Lung (tissue), 12 donors: Measurements from ENCODE around the gene CHN1. TPM values are rescaled to one million over a fixed set of nuclear protein-coding genes. Genes with fewer than 3 reads are reported as not detected.

ENCODE experiments used
- ATAC-seq: fragments of 200-7000 bp; cut with Tn5 transposase; one replicate; pipeline ENCODE4 v1.9.1; 2020; ENCODE audit warnings: moderate number of reproducible peaks; ENCODE audit not compliant: insufficient read depth, low FRiP score
- DNase-seq, 3 donors: peaks; one replicate each; pipeline ENCODE4 v3.0.0-alpha.2; 2013 to 2017
- H3K27ac ChIP-seq, 2 donors: one replicate each; pipeline ENCODE4 v1.5.1; 2013; ENCODE audit warnings: mild to moderate bottlenecking in 2 of 2, moderate library complexity in 2 of 2, control low read depth in 1 of 2, inconsistent platforms in 1 of 2, low read depth in 1 of 2, low read length in 1 of 2
- H3K27me3 ChIP-seq, 3 donors: one replicate each; pipeline ENCODE4 v1.5.1; 2013; ENCODE audit warnings: low read length in 2 of 3; ENCODE audit not compliant: control insufficient read depth in 3 of 3, insufficient read depth in 3 of 3
- H3K36me3 ChIP-seq, 4 donors: one replicate each; pipeline ENCODE4 v1.5.1; 2013; ENCODE audit warnings: low read length in 4 of 4, mild to moderate bottlenecking in 1 of 4, moderate library complexity in 1 of 4; ENCODE audit not compliant: control insufficient read depth in 4 of 4, insufficient read depth in 4 of 4
- H3K4me1 ChIP-seq, 5 donors: one replicate each; pipeline ENCODE4 v1.5.1; 2013; ENCODE audit warnings: low read length in 5 of 5, mild to moderate bottlenecking in 2 of 5, moderate library complexity in 1 of 5; ENCODE audit not compliant: control insufficient read depth in 5 of 5, insufficient read depth in 5 of 5
- H3K4me3 ChIP-seq: one replicate; pipeline ENCODE4 v1.5.1; 2013; ENCODE audit warnings: mild to moderate bottlenecking, control low read depth, moderate library complexity
- H3K9ac ChIP-seq, 2 donors: one replicate each; pipeline ENCODE4 v1.5.1; 2013; ENCODE audit warnings: low read length in 2 of 2, control low read depth in 1 of 2; ENCODE audit not compliant: insufficient read depth in 1 of 2
- H3K9me3 ChIP-seq, 4 donors: one replicate each; pipeline ENCODE4 v1.5.1; 2013; ENCODE audit warnings: low read length in 3 of 4, mild to moderate bottlenecking in 1 of 4, moderate library complexity in 1 of 4; ENCODE audit not compliant: control insufficient read depth in 4 of 4, insufficient read depth in 3 of 4
- WGBS, 2 donors: extraction: QIAGEN DNeasy Blood & Tissue Kit; methylation state at CpG; one replicate each; pipeline ENCODE4 v1.1.7; 2013; 5-methylcytosine and 5-hydroxymethylcytosine counted together
- polyA plus RNA-seq, 2 donors: library from polyadenylated mRNA; stranded (reverse); fragments of 200-250 nt; gene quantifications; one replicate each; pipeline ENCODE4 v1.2.1, GENCODE V29; 2013
- total RNA-seq, 2 donors: library from RNA; depleted of rRNA in 1 of 2; stranded (reverse); fragments of >200 nt in 1 of 2; gene quantifications; one replicate each; pipeline ENCODE4 v1.2.1, GENCODE V29; 2014 to 2021
- TF ChIP-seq, protein P1 (sequence below): IDR thresholded peaks from 2 replicates; pipeline ENCODE4 v1.5.1; 2012; ENCODE audit warnings: mild to moderate bottlenecking; ENCODE audit errors: control extremely low read depth, extremely low read depth
- donor health status: control.
- donor health status: control.
- donor health status: Bipolar disorder and iron deficiency.
- donor health status: healthy.
- donor health status: DM: yes; HTN: yes; CAD: no.

The CHN1 gene
- total and polyA plus RNA-seq, 4 donors: 6.8 to 80.9 (median 14.5) TPM

DNA sequence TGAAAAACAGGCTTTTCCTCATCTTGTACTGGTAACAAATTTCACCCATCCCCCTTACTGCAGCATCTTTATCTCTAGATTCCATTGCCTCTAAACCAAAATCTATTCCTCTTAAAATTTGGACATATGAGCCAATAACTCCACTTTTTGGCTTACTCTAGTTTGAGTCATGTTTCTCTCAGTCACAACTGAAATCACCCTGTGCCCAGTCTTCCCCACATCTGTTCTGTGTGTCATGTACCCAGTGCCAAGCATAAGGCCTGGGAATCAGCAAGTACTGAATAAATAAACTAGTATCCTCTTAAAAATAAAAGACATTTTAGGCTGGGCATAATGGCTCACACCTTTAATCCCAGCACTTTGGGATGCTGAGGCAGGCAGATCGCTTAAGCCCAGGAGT is 20.8 kb upstream of the CHN1 start:
- Histone ChIP-seq H3K4me1 (peaks cover 0 to 6% (median 0%) of the 10 kb centered on the region in 5 donors), H3K4me3 (no peak overlapping the region), H3K36me3 (no peaks in the 10 kb centered on the region), H3K9me3 (no peaks in the 10 kb centered on the region), H3K27me3 (no peaks in the 10 kb centered on the region), H3K9ac (no peak overlapping the region), H3K27ac (no peak overlapping the region)
- DNase-seq (no peak), ATAC-seq (no peak)
- 96 to 100% methylated on average over 1 of the region's 1 CpG for WGBS, 2 donors
- TF ChIP-seq, protein P1, sequence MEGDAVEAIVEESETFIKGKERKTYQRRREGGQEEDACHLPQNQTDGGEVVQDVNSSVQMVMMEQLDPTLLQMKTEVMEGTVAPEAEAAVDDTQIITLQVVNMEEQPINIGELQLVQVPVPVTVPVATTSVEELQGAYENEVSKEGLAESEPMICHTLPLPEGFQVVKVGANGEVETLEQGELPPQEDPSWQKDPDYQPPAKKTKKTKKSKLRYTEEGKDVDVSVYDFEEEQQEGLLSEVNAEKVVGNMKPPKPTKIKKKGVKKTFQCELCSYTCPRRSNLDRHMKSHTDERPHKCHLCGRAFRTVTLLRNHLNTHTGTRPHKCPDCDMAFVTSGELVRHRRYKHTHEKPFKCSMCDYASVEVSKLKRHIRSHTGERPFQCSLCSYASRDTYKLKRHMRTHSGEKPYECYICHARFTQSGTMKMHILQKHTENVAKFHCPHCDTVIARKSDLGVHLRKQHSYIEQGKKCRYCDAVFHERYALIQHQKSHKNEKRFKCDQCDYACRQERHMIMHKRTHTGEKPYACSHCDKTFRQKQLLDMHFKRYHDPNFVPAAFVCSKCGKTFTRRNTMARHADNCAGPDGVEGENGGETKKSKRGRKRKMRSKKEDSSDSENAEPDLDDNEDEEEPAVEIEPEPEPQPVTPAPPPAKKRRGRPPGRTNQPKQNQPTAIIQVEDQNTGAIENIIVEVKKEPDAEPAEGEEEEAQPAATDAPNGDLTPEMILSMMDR: no peak

DNA sequence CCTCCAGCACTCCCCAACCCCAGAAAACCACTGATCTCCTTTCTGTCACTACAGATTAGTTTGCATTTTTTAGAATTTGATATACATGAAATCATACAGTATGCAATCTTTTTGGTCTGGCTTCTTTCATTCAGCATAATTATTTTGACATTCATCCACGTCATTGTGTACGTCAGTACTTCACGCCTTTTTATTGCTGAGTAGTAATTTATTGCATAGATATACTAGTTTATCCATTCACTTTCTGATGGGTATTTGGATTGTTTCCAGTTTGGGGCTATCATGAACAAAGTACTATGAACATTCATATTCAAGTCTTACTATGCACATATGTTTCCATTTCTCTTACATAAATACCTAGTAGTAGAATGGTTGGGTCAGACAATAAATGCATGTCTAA is 20.1 kb upstream of the CHN1 start:
- H3K9ac ChIP-seq: no peak overlapping the region
- no peaks in the 10 kb centered on the region for H3K36me3 ChIP-seq
- H3K4me1 ChIP-seq: peaks cover 0 to 6% (median 0%) of the 10 kb centered on the region in 5 donors
- WGBS, 2 donors: 92 to 95% methylated on average over 3 of the region's 3 CpGs
- DNase-seq (no peak), ATAC-seq (no peak)
- no peak overlapping the region for H3K27ac ChIP-seq
- no peaks in the 10 kb centered on the region for H3K27me3 ChIP-seq
- H3K4me3 ChIP-seq: no peak overlapping the region
- TF ChIP-seq, protein P1: no peak
- H3K9me3 ChIP-seq: no peaks in the 10 kb centered on the region

DNA sequence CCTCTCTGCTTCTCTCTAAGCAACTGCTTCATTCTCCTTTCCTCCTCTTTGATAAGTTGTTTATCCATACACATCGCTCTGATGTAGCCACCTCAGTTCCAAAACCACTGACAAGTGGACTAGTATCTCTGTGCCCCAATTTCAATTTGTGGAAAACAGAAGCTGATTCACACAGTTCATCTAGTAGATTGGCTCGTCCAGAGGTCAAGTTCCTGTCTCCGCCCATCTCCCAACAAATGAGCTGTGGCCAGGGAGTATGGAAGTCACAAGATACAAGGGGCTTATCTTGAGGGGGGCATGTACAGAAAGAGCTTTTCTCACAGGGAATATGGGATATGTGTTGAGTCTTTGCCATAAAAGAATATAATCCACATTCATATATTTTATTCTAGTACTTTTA is 17.7 kb upstream of the CHN1 start:
- H3K36me3 ChIP-seq: no peaks in the 10 kb centered on the region
- no peak overlapping the region for H3K4me3 ChIP-seq
- H3K27ac ChIP-seq: no peak overlapping the region
- no peaks in the 10 kb centered on the region for H3K27me3 ChIP-seq
- TF ChIP-seq, protein P1: no peak
- no peaks in the 10 kb centered on the region for H3K9me3 ChIP-seq
- 72 to 83% methylated on average over 3 of the region's 3 CpGs for WGBS, 2 donors
- ATAC-seq (no peak), DNase-seq (no peak)
- H3K4me1 ChIP-seq: no peaks in the 10 kb centered on the region
- H3K9ac ChIP-seq: no peak overlapping the region

DNA sequence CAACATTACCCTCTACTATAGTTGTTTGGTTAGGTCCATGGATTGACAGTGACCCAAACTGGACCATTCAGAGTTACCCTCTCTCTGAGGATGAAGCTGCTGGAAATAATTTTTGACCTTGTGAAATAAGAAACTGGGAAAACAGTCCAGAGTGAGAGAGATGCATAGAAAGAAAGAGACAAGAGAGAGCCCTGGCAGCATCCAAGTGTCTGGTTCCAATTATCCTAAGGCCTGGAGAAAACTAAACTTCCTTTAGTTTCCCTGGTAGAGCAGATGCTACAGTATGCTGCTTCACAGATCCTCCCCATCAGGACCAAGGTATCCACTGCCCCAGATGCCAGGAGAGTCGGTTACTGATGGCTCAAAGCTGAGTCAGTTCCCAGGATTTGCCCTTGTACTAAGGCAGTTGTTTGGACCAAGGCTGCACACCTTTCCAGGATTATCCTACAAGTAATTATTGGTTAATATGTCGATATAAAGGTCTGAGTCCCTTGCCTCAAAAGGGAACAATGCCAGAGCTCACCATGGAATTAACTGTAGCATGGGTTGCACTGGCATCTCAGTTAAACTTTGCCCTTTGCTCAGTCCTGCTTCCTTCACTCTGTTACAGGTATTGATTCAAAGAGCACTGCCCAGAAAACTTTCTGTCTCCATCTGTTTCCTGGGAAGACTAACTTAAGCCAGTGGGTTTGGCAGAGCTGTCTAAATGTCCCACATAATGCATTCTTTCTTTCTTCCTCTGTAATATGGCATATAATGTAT is 14.6 kb upstream of the CHN1 start:
- no peak overlapping the region for H3K9ac ChIP-seq
- no peak overlapping the region for H3K27ac ChIP-seq
- no peaks in the 10 kb centered on the region for H3K27me3 ChIP-seq
- DNase-seq (no peak), ATAC-seq (no peak)
- TF ChIP-seq, protein P1: no peak
- no peaks in the 10 kb centered on the region for H3K9me3 ChIP-seq
- H3K4me3 ChIP-seq: no peak overlapping the region
- H3K4me1 ChIP-seq: no peaks in the 10 kb centered on the region
- 86 to 94% methylated on average over 2 of the region's 2 CpGs for WGBS, 2 donors
- H3K36me3 ChIP-seq: no peaks in the 10 kb centered on the region
